Neuronal stem cell (in vitro differentiated cells): ENCODE data around the gene MTG2.
A peak's percentile ranks its signal among the peaks of the same experiment; 100 is the strongest.

Experiments
- DNase-seq: peaks from one replicate; pipeline ENCODE4 v3.0.0-alpha.2; 2013; ENCODE audit warnings: low spot score
- H2AFZ ChIP-seq: one replicate; pipeline ENCODE4 v1.6.1; 2013; ENCODE audit warnings: mild to moderate bottlenecking, low read length, inconsistent platforms
- H2AK5ac ChIP-seq: 2 replicates; pipeline ENCODE4 v1.6.1; 2013; ENCODE audit warnings: low read depth, mild to moderate bottlenecking, inconsistent platforms, low read length, moderate library complexity, mixed read lengths
- H2BK120ac ChIP-seq: 2 replicates; pipeline ENCODE4 v1.6.1; 2013; ENCODE audit warnings: low read depth, mild to moderate bottlenecking, inconsistent platforms, low read length, moderate library complexity, mixed read lengths
- H2BK12ac ChIP-seq: one replicate; pipeline ENCODE4 v1.6.1; 2013; ENCODE audit warnings: low read length, inconsistent platforms
- H2BK15ac ChIP-seq: 2 replicates; pipeline ENCODE4 v1.6.1; 2013; ENCODE audit warnings: mild to moderate bottlenecking, low read length, inconsistent platforms, mixed read lengths
- H2BK5ac ChIP-seq: one replicate; pipeline ENCODE4 v1.6.1; 2013; ENCODE audit warnings: inconsistent platforms, mild to moderate bottlenecking, low read length, moderate library complexity
- H3K14ac ChIP-seq: one replicate; pipeline ENCODE4 v1.6.1; 2013; ENCODE audit warnings: low read length, inconsistent platforms
- H3K18ac ChIP-seq: 2 replicates; pipeline ENCODE4 v1.6.1; 2013; ENCODE audit warnings: low read length, inconsistent platforms
- H3K23ac ChIP-seq: 2 replicates; pipeline ENCODE4 v1.6.1; 2013; ENCODE audit warnings: low read depth, mild to moderate bottlenecking, mixed read lengths, low read length, inconsistent platforms; ENCODE audit not compliant: poor library complexity
- H3K27ac ChIP-seq: replicated peaks from 3 replicates; pipeline ENCODE4 v1.5.1; 2013; ENCODE audit warnings: low read length, inconsistent platforms
- H3K27me3 ChIP-seq, 3 experiments: 2 replicates each; pipeline ENCODE4 v1.6.1; 2013; ENCODE audit warnings: low read length in 3 of 3, mild to moderate bottlenecking in 2 of 3, inconsistent platforms in 1 of 3, low read depth in 1 of 3, mixed read lengths in 1 of 3, moderate library complexity in 1 of 3; ENCODE audit not compliant: control insufficient read depth in 3 of 3, insufficient read depth in 3 of 3
- H3K36me3 ChIP-seq, 2 donors: replicated peaks in 1 of 2; 2 replicates each; pipeline ENCODE4 v1.6.1; 2013; ENCODE audit warnings: low read length in 2 of 2; ENCODE audit not compliant: control insufficient read depth in 2 of 2, insufficient read depth in 2 of 2
- H3K4ac ChIP-seq: 2 replicates; pipeline ENCODE4 v1.6.1; 2013; ENCODE audit warnings: inconsistent platforms, mild to moderate bottlenecking, low read length, moderate library complexity
- H3K4me1 ChIP-seq, 2 donors: 1 replicate in 1 of 2; 2 replicates in 1 of 2; pipeline ENCODE4 v1.6.1; 2013; ENCODE audit warnings: low read length in 2 of 2, low read depth in 1 of 2; ENCODE audit not compliant: control insufficient read depth in 2 of 2, insufficient read depth in 1 of 2
- H3K4me2 ChIP-seq: one replicate; pipeline ENCODE4 v1.6.1; 2013; ENCODE audit warnings: mild to moderate bottlenecking, low read length, inconsistent platforms; ENCODE audit not compliant: insufficient read depth, poor library complexity, severe bottlenecking
- H3K4me3 ChIP-seq, 2 donors: 2 replicates each; pipeline ENCODE4 v1.5.1; 2013; ENCODE audit warnings: low read length in 2 of 2, mild to moderate bottlenecking in 2 of 2, inconsistent platforms in 1 of 2, moderate library complexity in 1 of 2
- H3K79me1 ChIP-seq: one replicate; pipeline ENCODE4 v1.6.1; 2013; ENCODE audit warnings: low read depth, mild to moderate bottlenecking, inconsistent platforms, low read length, moderate library complexity
- H3K9ac ChIP-seq: one replicate; pipeline ENCODE4 v1.6.1; 2013; ENCODE audit warnings: mild to moderate bottlenecking, low read depth, low read length, inconsistent platforms; ENCODE audit not compliant: poor library complexity
- H3K9me3 ChIP-seq, 2 donors: replicated peaks in 1 of 2; 2 replicates each; pipeline versions ENCODE3 to v1.6.1; 2013; ENCODE audit warnings: low read length in 2 of 2, mild to moderate bottlenecking in 2 of 2, inconsistent platforms in 1 of 2, low read depth in 1 of 2, mixed read lengths in 1 of 2, moderate library complexity in 1 of 2; ENCODE audit not compliant: control insufficient read depth in 2 of 2, insufficient read depth in 1 of 2
- H4K8ac ChIP-seq: one replicate; pipeline ENCODE4 v1.6.1; 2013; ENCODE audit warnings: low read depth, mild to moderate bottlenecking, inconsistent platforms, low read length, moderate library complexity
- H4K91ac ChIP-seq: one replicate; pipeline ENCODE4 v1.6.1; 2013; ENCODE audit warnings: low read length, low read depth, mild to moderate bottlenecking, inconsistent platforms; ENCODE audit not compliant: poor library complexity
- WGBS, 2 donors: extraction: QIAGEN DNeasy Blood & Tissue Kit; methylation state at CpG; one replicate each; pipeline ENCODE4 v1.1.7; 2013; ENCODE audit warnings: missing lambda C conversion rate in 2 of 2, mixed read lengths in 1 of 2; ENCODE audit not compliant: insufficient read length in 2 of 2, insufficient replicate concordance in 1 of 2; ENCODE audit errors: extremely low coverage in 2 of 2; 5-methylcytosine and 5-hydroxymethylcytosine counted together

MTG2 gene

GRCh38 chr20:62235777-62236157 is 52.9 kb downstream of the MTG2 start:
- Histone ChIP-seq H2AK5ac (peak overlapping the region; percentile 96), H2BK5ac (peak overlapping the region; percentile 97), H3K36me3 (peaks cover 0 to 8% of the 10 kb centered on the region in 2 donors), H3K4me1 (peaks cover 33 to 41% of the 10 kb centered on the region in 2 donors), H3K4ac (no peak overlapping the region), H3K14ac (peak overlapping the region; percentile 3), H2AFZ (no peak overlapping the region), H3K79me1 (peaks cover 10% of the 10 kb centered on the region), H3K27me3 (no peaks in the 10 kb centered on the region), H3K9me3 (no peaks in the 10 kb centered on the region), H3K18ac (peak overlapping the region; percentile 94), H3K4me3 (no peak overlapping the region), H2BK12ac (no peak overlapping the region), H3K23ac (peak overlapping the region; percentile 18), H2BK15ac (peak overlapping the region; percentile 59), H3K27ac (no peak overlapping the region), H2BK120ac (peak overlapping the region; percentile 19), H4K91ac (peak overlapping the region; percentile 81), H3K4me2 (no peak overlapping the region), H3K9ac (no peak overlapping the region), H4K8ac (no peak overlapping the region)
- WGBS, 2 donors = no CpG with 5 or more reads among the region's 9 CpGs
- DNase-seq = no peak

- Histone ChIP-seq H3K18ac (peak overlapping the region; percentile 94), H2BK120ac (peak overlapping the region; percentile 67), H3K14ac (no peak overlapping the region), H3K9ac (no peak overlapping the region), H3K36me3 (peaks cover 0 to 11% of the 10 kb centered on the region in 2 donors), H3K79me1 (peaks cover 12% of the 10 kb centered on the region), H3K4ac (no peak overlapping the region), H3K23ac (no peak overlapping the region), H2BK12ac (peak overlapping the region; percentile 8), H3K4me2 (peak overlapping the region; percentile 36), H3K4me3 (peak overlapping the region in 1 of 2 donors; percentile 10), H2AFZ (peak overlapping the region; percentile 65), H2BK5ac (peak overlapping the region; percentile 97), H2AK5ac (peak overlapping the region; percentile 96), H3K9me3 (no peaks in the 10 kb centered on the region), H3K27me3 (no peaks in the 10 kb centered on the region), H4K8ac (peak overlapping the region; percentile 66), H3K4me1 (peaks cover 33 to 41% of the 10 kb centered on the region in 2 donors), H4K91ac (peak overlapping the region; percentile 81), H3K27ac (peak overlapping the region; percentile 88), H2BK15ac (peak overlapping the region; percentile 59)
- WGBS, 2 donors = no CpG with 5 or more reads among the region's 6 CpGs
- DNase-seq = no peak
These were observed 53.4 kb downstream of the MTG2 start for GRCh38 chr20:62236200-62236599.

GRCh38 chr20:62236766-62237513 is 54.1 kb downstream of the MTG2 start:
- Histone ChIP-seq H4K8ac (peak overlapping the region; percentile 66), H2BK15ac (peak overlapping the region; percentile 94), H2BK120ac (peak overlapping the region; percentile 66), H3K27ac (peak overlapping the region; percentile 88), H3K9me3 (no peaks in the 10 kb centered on the region), H2AK5ac (peak overlapping the region; percentile 96), H3K36me3 (peaks cover 0 to 17% of the 10 kb centered on the region in 2 donors), H3K14ac (no peak overlapping the region), H2AFZ (peak overlapping the region; percentile 81), H2BK12ac (peak overlapping the region; percentile 77), H3K9ac (peak overlapping the region; percentile 88), H2BK5ac (peak overlapping the region; percentile 97), H3K4me3 (peak overlapping the region in 1 of 2 donors; percentile 10), H3K23ac (no peak overlapping the region), H3K79me1 (peaks cover 16% of the 10 kb centered on the region), H3K4me1 (peaks cover 33 to 41% of the 10 kb centered on the region in 2 donors), H3K18ac (peak overlapping the region; percentile 98), H3K4me2 (peak overlapping the region; percentile 43), H3K4ac (peak overlapping the region; percentile 19), H4K91ac (no peak overlapping the region), H3K27me3 (no peaks in the 10 kb centered on the region)
- peak; percentile 90 for DNase-seq
- WGBS, 2 donors = no CpG with 5 or more reads among the region's 28 CpGs

DNA sequence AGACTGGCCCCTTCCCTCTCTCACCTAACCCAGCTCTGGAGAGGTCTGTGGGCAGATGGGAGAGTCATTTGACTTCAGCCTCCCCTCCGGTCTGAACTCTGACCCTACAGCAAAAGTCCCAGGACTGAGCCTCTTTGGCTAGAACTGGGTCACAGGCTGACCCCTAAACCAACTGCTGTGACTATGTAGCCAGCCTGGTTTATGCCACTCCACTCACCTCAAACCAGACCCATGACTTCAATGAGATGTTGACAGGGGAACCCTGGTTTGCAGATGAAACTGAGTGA is 54.6 kb downstream of the MTG2 start:
- H3K14ac ChIP-seq = no peak overlapping the region
- no peak overlapping the region for H4K8ac ChIP-seq
- no peaks in the 10 kb centered on the region for H3K9me3 ChIP-seq
- peak overlapping the region; percentile 83 for H3K27ac ChIP-seq
- peak overlapping the region; percentile 94 for H2BK15ac ChIP-seq
- DNase-seq = no peak
- H3K23ac ChIP-seq = no peak overlapping the region
- WGBS, 2 donors = no CpG with 5 or more reads among the region's 1 CpG
- H3K4me3 ChIP-seq = peak overlapping the region in 1 of 2 donors; percentile 94
- H3K4ac ChIP-seq = no peak overlapping the region
- H3K36me3 ChIP-seq = peaks cover 5 to 22% of the 10 kb centered on the region in 2 donors
- no peak overlapping the region for H2BK12ac ChIP-seq
- H2AFZ ChIP-seq = peak overlapping the region; percentile 81
- H3K4me2 ChIP-seq = no peak overlapping the region
- H3K27me3 ChIP-seq = no peaks in the 10 kb centered on the region
- H4K91ac ChIP-seq = no peak overlapping the region
- H2BK120ac ChIP-seq = peak overlapping the region; percentile 66
- peaks cover 33 to 41% of the 10 kb centered on the region in 2 donors for H3K4me1 ChIP-seq
- peak overlapping the region; percentile 88 for H2BK5ac ChIP-seq
- H3K18ac ChIP-seq = peak overlapping the region; percentile 98
- H3K9ac ChIP-seq = peak overlapping the region; percentile 88
- peaks cover 19% of the 10 kb centered on the region for H3K79me1 ChIP-seq
- H2AK5ac ChIP-seq = peak overlapping the region; percentile 96
